Loucy (cell line): ENCODE results near the gene MIEN1.

ENCODE experiments used
- EZH2phosphoT487 ChIP-seq: fragments of 200-600 bp; IDR thresholded peaks from 2 replicates; pipeline ENCODE4 v1.6.1; 2018; ENCODE audit warnings: antibody characterized with exemption, mild to moderate bottlenecking, moderate library complexity, borderline replicate concordance
- TF ChIP-seq, protein P1 (sequence below): fragments of 200-600 bp; sonication (generic); conservative IDR thresholded peaks from 2 replicates; pipeline ENCODE4 v1.5.1; 2014; ENCODE audit warnings: mild to moderate bottlenecking, antibody characterized with exemption, low read length

DNA sequence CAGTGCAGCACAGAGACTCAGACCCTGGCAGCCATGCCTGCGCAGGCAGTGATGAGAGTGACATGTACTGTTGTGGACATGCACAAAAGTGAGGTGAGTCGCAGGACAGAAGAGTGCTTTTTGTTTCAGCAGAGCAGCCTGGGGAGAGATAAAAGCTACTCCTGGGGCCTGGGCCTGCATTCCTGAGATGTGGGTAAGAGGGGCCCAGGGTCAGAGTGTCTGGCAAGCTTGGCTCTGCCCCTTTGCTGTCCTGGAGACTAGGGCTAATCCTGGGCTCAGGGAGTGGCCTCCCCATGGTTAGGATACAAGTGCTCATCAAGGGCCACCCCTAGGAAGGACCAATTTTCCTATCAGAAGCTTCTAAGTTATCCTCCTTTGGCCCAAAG is 35.2 kb downstream of the MIEN1 start:
- TF ChIP-seq, protein P1, sequence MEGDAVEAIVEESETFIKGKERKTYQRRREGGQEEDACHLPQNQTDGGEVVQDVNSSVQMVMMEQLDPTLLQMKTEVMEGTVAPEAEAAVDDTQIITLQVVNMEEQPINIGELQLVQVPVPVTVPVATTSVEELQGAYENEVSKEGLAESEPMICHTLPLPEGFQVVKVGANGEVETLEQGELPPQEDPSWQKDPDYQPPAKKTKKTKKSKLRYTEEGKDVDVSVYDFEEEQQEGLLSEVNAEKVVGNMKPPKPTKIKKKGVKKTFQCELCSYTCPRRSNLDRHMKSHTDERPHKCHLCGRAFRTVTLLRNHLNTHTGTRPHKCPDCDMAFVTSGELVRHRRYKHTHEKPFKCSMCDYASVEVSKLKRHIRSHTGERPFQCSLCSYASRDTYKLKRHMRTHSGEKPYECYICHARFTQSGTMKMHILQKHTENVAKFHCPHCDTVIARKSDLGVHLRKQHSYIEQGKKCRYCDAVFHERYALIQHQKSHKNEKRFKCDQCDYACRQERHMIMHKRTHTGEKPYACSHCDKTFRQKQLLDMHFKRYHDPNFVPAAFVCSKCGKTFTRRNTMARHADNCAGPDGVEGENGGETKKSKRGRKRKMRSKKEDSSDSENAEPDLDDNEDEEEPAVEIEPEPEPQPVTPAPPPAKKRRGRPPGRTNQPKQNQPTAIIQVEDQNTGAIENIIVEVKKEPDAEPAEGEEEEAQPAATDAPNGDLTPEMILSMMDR = no peak
- TF ChIP-seq EZH2phosphoT487 = no peak
